DMS53 treated with DMSO at 0.1 percent for 48 hours (cell line): Measurements from ENCODE around the gene CPNE7.
"Not testable (repeated sequence)": the region's sequence is repeated elsewhere in the genome, so short reads cannot be mapped to it uniquely, and the experiment has no call there.

ENCODE experiments used
- DNase-seq: peaks from one replicate; lab custom pipeline; 2025; ENCODE audit not compliant: unreplicated experiment; lab: John Stamatoyannopoulos, UW

Gene CPNE7

GRCh38 chr16:89565506-89566372, 9.8 kb upstream of the CPNE7 start:
- peak; percentile 49 for DNase-seq

GRCh38 chr16:89567656-89568594, 7.6 kb upstream of the CPNE7 start:
- DNase-seq: no peak

- no peak for DNase-seq
These were observed 5.8 kb upstream of the CPNE7 start for GRCh38 chr16:89569506-89570341.

- no peak for DNase-seq
These were observed 5.1 kb upstream of the CPNE7 start for GRCh38 chr16:89570342-89570923.

- DNase-seq: not testable (repeated sequence)
These were observed 4.5 kb upstream of the CPNE7 start for GRCh38 chr16:89570983-89571598.

- DNase-seq: no peak
These were observed 3.9 kb upstream of the CPNE7 start for GRCh38 chr16:89571636-89572035.

- DNase-seq: no peak
These were observed 3.5 kb upstream of the CPNE7 start for GRCh38 chr16:89572073-89572484.

GRCh38 chr16:89572485-89573205, 2.9 kb upstream of the CPNE7 start:
- no peak for DNase-seq

- no peak for DNase-seq
These were observed 1.5 kb upstream of the CPNE7 start for GRCh38 chr16:89573826-89574680.

- DNase-seq: peak; percentile 43
These were observed 794 bp upstream of the CPNE7 start for GRCh38 chr16:89574681-89575246.

GRCh38 chr16:89576153-89577054, 846 bp downstream of the CPNE7 start:
- DNase-seq: no peak

- DNase-seq: no peak
These were observed 1.6 kb downstream of the CPNE7 start for GRCh38 chr16:89577055-89577759.

- no peak for DNase-seq
These were observed 3.8 kb downstream of the CPNE7 start for GRCh38 chr16:89579351-89579750.

GRCh38 chr16:89581045-89581695, 5.6 kb downstream of the CPNE7 start:
- no peak for DNase-seq

GRCh38 chr16:89581861-89582563, 6.5 kb downstream of the CPNE7 start:
- peak; percentile 37 for DNase-seq
